Measurements from ENCODE around the gene PPM1H.
"Not testable (repeated sequence)": the region's sequence is repeated elsewhere in the genome, so short reads cannot be mapped to it uniquely, and the experiment has no call there.

The PPM1H gene

DNA sequence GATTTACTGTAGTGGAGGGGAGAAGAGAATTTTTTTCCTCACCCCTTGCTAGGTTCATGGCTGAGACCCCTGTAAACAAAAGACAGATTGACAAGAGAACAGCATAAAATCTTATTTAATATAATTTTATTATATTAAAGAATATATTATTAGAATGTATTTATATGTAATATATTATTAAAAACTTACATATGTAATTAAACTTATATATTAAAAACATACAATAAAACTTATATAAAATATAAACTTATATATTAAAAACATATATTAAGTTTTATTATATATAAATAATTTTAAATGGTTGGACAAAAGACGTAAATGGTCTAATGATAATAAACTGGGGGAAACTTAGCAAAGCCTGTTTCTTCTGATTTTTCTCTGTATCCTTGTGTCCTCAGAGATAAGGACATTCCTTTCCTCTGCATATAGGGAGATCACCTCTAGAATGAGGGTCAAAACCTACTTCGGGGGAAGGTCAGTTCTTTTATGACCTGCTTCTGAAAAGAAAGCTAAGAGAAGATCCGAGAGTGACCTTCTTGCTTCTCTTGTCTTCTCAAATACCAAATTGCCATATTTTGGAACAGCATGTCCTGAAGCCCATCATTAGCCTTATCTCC is 8.9 kb upstream of the PPM1H start:
- DNase-seq, result no peak

DNA sequence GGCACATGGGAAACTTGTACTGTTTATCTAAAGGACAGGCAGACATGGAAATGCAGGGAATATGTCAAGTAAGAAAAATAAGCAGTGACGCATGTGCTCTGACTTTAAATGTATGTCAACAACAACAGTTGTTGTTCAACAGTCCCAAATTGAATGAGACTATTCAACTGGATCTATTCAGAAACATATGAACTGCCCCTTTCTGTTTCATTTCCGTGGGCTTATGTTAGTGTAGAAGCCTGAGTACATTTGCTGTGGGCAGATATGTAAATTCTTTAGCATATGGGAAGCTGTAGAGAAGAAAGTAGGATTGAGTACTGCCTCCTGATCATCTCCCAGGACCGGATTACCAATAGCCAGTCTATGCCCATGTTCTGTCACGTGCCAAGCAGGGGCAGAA is 7.4 kb upstream of the PPM1H start:
- not testable (repeated sequence) for DNase-seq

DNA sequence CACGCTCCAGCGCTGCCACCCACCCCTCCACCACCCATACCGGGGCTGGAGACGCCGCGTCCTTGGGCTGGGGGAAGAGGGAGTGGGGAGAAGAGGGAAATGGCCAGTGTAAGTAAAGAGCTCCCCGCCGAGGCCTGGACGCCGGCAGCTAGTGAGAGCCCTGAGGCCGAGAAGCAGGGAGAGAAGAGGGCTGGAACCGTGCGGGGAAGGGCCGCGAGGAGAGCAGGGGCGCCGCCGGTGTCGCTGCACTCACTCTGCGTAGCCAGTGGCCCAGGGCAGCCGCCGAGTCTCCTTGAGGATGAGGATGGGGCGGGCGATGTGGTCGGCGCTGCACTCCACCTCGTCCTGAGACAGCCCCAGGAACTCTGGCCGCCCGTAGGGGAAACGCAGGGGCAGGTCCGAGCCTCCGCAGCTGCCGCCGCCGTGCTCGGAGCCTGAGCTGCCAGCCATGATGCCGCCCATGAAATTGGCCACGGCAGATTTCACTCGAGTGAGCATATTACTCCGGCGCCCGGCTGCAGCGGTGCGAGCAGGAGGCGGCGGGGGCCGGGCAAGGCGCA is 631 bp downstream of the PPM1H start:
- DNase-seq, result peak; percentile 26

DNA sequence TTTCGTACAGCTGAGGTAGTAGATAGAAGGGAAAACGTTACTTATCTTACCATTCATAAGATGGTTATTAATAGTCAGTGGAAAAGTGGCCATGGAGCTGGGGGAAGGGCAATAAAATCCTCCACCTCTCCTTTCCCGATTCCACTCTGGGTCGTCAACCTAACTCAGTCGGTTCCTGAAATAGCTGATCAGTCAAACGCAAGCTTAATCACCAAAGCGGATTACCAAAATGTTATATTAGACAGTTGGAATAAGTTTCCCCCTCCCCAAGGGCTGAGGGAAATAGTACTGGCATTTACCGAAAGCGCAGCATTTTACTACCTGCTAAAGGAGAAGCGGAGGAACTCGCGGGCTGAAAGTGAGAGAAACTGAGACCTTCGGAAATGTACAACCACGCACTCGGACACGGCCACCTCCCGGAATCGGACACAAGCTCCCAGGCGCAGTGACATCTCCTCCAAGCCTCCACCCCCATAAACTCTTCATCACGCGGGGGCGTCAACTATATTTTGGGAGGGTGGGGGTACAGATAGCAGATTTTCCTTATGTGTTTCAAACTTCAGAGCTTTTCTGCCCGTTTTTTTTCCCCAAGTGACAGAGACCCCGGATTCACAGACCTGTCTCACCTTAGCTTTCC is 1.2 kb downstream of the PPM1H start:
- no peak for DNase-seq

GRCh38 chr12:62933220-62933601 is 1.7 kb downstream of the PPM1H start:
- DNase-seq, result no peak

- no peak for DNase-seq
Measured at GRCh38 chr12:62931477-62931876, 3.5 kb downstream of the PPM1H start.

GRCh38 chr12:62930546-62931425 is 4.2 kb downstream of the PPM1H start:
- no peak for DNase-seq

DNA sequence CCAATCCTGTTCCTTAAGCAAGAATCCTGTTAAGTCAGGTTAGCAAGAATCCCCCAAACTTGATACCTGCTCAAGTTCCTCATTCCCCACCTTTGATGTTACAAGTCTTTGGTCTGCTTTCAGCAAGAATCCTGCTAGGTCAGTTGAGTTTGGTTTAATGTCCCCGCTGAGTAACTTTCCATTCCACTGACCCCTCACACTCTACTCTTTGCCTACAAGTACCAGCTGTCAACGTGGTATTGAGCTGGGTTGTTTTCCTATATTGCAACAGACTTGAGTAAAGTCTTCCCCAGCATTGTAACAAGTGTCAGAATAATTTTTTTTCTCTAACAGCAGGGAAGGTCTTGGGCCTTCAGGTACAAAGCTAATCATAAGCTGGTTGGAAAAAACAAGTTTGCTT is 6.3 kb downstream of the PPM1H start:
- DNase-seq, result no peak

DNA sequence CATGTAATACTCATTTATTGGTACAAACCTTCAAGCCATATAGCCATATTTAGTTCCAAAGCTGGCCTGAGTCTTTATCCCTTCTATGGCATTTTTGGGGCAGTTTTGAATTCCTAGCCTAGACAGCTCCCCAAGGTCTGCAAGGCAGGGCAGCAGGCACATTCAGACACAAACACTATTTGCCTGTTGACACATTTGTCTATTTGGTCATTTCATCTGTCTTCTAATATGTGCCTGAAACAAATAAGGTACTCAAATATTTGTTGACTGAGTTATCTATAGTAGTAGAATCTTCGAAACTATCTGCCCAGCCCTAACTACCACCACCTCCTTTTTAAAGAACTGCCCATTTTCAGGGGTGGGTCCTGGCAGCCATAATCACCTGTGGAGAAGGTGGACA is 9.3 kb downstream of the PPM1H start:
- DNase-seq, result no peak

- DNase-seq, result no peak
Measured at GRCh38 chr12:62924084-62924483, 10.9 kb downstream of the PPM1H start.

DNA sequence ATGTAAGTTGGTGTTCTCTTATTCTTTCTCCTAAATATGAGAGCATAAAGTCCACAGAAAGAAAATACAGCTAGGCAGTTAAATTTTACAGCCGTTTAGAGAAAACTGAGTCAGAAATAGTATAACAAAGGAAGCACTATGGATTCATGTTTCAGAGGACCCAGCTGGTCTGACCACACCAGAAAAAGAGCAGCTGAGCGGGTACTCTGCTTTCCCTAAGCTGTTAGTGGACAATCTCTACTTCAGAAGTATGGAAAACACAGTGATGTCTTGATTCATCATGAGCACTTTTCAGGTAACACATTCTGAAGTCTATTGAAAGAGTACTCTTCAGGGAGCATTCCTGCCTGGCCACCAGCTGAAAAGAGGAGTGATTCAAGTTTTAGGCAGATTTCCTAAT is 12.4 kb downstream of the PPM1H start:
- no peak for DNase-seq

- no peak for DNase-seq
Measured at GRCh38 chr12:62919838-62920237, 15.1 kb downstream of the PPM1H start.

GRCh38 chr12:62917926-62918325 is 17.0 kb downstream of the PPM1H start:
- no peak for DNase-seq

DNA sequence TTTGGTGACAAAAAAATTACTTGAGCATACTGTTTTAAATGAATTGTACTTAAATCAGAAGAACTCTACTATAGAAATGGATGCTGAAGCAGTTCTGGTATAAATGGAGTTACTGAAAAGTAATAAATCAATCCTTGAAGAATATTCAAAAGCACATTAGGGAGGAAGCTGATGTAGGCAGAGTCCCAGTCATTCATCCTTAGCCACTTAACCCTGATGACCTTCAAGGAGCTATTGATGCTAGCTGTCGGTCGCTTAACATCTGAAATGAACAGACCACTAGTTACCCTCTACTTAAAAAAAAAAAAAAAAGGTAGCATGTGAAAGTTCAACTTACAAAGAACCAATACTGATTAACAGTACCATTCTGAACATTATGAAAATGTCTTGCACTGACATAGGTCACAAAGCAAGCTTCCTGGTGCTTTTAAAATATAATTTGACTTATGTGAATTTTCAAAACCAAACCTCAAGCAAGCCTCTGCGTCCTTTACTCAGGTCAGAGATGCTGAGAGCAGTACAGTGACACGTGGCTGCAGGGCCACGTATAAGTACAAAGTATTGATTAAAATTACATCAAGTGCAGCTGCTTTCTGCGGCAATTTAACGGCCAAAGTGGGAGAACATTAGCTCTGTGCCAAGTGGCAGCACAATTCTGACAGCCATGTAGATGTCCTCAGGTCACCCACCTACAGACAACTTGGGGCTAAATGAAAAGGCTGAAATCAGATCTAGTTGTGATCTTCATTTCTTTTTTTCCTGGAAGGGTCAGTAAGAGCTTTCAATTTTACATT is 18.1 kb downstream of the PPM1H start:
- no peak for DNase-seq

GRCh38 chr12:62915204-62915529 is 19.8 kb downstream of the PPM1H start:
- DNase-seq, result no peak

GRCh38 chr12:62914443-62915203 is 20.3 kb downstream of the PPM1H start:
- DNase-seq, result no peak

DNA sequence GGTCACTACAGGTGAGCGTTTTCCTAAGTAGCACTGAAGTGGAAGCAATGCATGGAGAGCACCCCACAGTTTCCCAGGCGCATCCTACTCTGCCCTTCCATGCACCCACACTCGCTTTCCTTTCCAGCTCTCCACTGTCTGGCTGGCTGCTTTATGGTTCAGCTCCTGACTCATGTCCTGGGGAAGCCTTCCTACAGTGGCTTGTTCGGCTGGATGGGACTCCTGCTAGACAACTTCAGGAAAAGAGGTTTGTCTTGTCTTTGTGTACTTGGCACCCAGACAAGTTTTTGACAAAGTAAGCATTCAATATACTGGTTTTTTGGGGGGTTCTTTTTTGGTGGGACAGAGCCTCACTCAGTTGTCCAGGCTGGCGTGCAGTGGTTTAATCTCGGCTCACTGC is 21.6 kb downstream of the PPM1H start:
- DNase-seq, result no peak

DNA sequence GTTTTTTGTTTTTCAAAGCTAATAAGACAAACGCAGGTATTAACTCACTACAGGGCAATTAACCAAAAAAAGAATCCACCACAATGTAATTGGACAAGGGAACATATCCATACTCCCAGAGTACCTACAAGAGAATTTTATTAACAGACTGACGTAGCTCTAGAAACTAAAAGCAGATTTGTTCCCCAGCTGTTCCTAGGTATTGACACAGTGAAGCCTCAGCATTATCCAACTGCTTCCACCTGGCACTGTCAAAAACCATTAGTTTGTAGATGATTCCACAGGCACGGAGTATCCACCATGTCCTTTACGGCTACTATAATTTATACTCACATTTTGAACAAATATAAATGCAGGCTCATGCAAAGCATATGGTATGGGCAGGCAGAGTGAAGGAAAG is 22.3 kb downstream of the PPM1H start:
- DNase-seq, result no peak

- DNase-seq, result no peak
Measured at GRCh38 chr12:62911286-62911685, 23.7 kb downstream of the PPM1H start.

- no peak for DNase-seq
Measured at GRCh38 chr12:62910549-62911169, 24.3 kb downstream of the PPM1H start.

- DNase-seq, result no peak
Measured at GRCh38 chr12:62909340-62909739, 25.6 kb downstream of the PPM1H start.

- no peak for DNase-seq
Measured at GRCh38 chr12:62908674-62909073, 26.3 kb downstream of the PPM1H start.
